PC-3 (cell line): ENCODE data around the gene CIAO3. TPM values are rescaled to one million over a fixed set of nuclear protein-coding genes. Genes with fewer than 3 reads are reported as not detected.

Experiments
- ATAC-seq: fragments of 200-7000 bp; cut with Tn5 transposase; 2 replicates; pipeline ENCODE4 v1.9.1; 2020; ENCODE audit warnings: mild to moderate bottlenecking, moderate library complexity
- BruUV-seq: library from RNA; stranded (reverse); fragments of 400-500 nt; replicated peaks from 2 replicates; lab custom pipeline; 2021; lab: Mats Ljungman, UMichigan
- CTCF ChIA-PET: fragments of 300-600 bp; sonication (Branson Sonifier 250); formaldehyde crosslinking; loops from one replicate; lab custom pipeline; 2022; ENCODE audit warnings: antibody characterized with exemption; lab: Charles Lee
- POLR2A ChIA-PET: fragments of 300-600 bp; sonication (Branson Sonifier 250); formaldehyde crosslinking; loops from one replicate; lab custom pipeline; 2022; ENCODE audit warnings: antibody characterized with exemption; ENCODE audit not compliant: unreplicated experiment; lab: Charles Lee
- DNase-seq: peaks from one replicate; pipeline ENCODE4 v3.0.0-alpha.2; 2015
- H2AFZ ChIP-seq: fragments of 300-600 bp; sonication (generic); 2 replicates; pipeline ENCODE4 v1.6.0; 2016; ENCODE audit warnings: antibody characterized with exemption, low read length
- H3F3A ChIP-seq: fragments of 300-600 bp; sonication (generic); one replicate; pipeline ENCODE4 v1.6.0; 2017; ENCODE audit warnings: antibody characterized with exemption, low read length, control low read depth, mild to moderate bottlenecking; ENCODE audit not compliant: unreplicated experiment
- H3K27ac ChIP-seq: fragments of 300-600 bp; sonication (generic); 2 replicates; pipeline ENCODE4 v1.5.1; 2016; ENCODE audit warnings: mild to moderate bottlenecking, low read length
- H3K27me3 ChIP-seq: fragments of 300-600 bp; sonication (generic); 2 replicates; pipeline ENCODE4 v1.6.1; 2016; ENCODE audit warnings: low read length, mixed read lengths
- H3K36me3 ChIP-seq: fragments of 300-600 bp; sonication (generic); 2 replicates; pipeline ENCODE4 v1.6.1; 2016; ENCODE audit warnings: low read depth, mixed run types, low read length, mixed read lengths
- H3K4me1 ChIP-seq: fragments of 300-600 bp; sonication (generic); 2 replicates; pipeline ENCODE4 v1.5.1; 2016; ENCODE audit warnings: low read length; ENCODE audit not compliant: insufficient read depth
- H3K4me2 ChIP-seq: fragments of 300-600 bp; sonication (generic); 2 replicates; pipeline ENCODE4 v1.6.0; 2016; ENCODE audit warnings: low read length
- H3K4me3 ChIP-seq: fragments of 300-600 bp; sonication (generic); 2 replicates; pipeline ENCODE4 v1.5.1; 2016; ENCODE audit warnings: mild to moderate bottlenecking, low read length, mixed read lengths
- H3K79me2 ChIP-seq: fragments of 300-600 bp; sonication (generic); 2 replicates; pipeline ENCODE4 v1.6.1; 2017; ENCODE audit warnings: low read length, mixed read lengths
- H3K9ac ChIP-seq: fragments of 300-600 bp; sonication (generic); 2 replicates; pipeline ENCODE4 v1.6.0; 2016; ENCODE audit warnings: mild to moderate bottlenecking, low read length
- H3K9me2 ChIP-seq: fragments of 300-600 bp; sonication (generic); replicated peaks from 2 replicates; pipeline ENCODE4 v1.6.1; 2016; ENCODE audit warnings: mixed run types, low read length, mixed read lengths
- H3K9me3 ChIP-seq: fragments of 300-600 bp; sonication (generic); 2 replicates; pipeline ENCODE4 v1.6.1; 2016; ENCODE audit warnings: low read length, mixed read lengths
- H4K20me1 ChIP-seq: fragments of 300-600 bp; sonication (generic); 2 replicates; pipeline ENCODE4 v1.6.1; 2016; ENCODE audit warnings: low read length, mixed read lengths
- EZH2 ChIP-seq: fragments of 300-600 bp; sonication (generic); IDR thresholded peaks from one replicate; pipeline ENCODE4 v1.6.1; 2017; ENCODE audit warnings: antibody characterized with exemption, mild to moderate bottlenecking, low read length; ENCODE audit not compliant: unreplicated experiment
- EZH2phosphoT487 ChIP-seq: fragments of 300-600 bp; sonication (generic); IDR thresholded peaks from 2 replicates; pipeline ENCODE4 v1.6.1; 2018; ENCODE audit warnings: mild to moderate bottlenecking, antibody characterized with exemption, low read length, borderline replicate concordance
- intact Hi-C: fragments of 100-400 bp; cut with micrococcal nuclease; formaldehyde crosslinking; loops from 2 replicates; pipeline ENCODE4 v1.9.0; 2023
- total RNA-seq: library from RNA; depleted of rRNA; stranded (reverse); fragments of >200 nt; gene quantifications from 2 replicates; pipeline ENCODE4 v1.2.3, GENCODE V29; 2014
- TF ChIP-seq, protein P1 (sequence below): fragments of 300-600 bp; sonication (generic); conservative IDR thresholded peaks from 2 replicates; pipeline ENCODE4 v1.5.1; 2017; ENCODE audit warnings: antibody characterized with exemption, low read depth, mild to moderate bottlenecking, low read length

CIAO3 gene
- total RNA-seq, 1 experiment from 2014 or later = 46.1 TPM

DNA sequence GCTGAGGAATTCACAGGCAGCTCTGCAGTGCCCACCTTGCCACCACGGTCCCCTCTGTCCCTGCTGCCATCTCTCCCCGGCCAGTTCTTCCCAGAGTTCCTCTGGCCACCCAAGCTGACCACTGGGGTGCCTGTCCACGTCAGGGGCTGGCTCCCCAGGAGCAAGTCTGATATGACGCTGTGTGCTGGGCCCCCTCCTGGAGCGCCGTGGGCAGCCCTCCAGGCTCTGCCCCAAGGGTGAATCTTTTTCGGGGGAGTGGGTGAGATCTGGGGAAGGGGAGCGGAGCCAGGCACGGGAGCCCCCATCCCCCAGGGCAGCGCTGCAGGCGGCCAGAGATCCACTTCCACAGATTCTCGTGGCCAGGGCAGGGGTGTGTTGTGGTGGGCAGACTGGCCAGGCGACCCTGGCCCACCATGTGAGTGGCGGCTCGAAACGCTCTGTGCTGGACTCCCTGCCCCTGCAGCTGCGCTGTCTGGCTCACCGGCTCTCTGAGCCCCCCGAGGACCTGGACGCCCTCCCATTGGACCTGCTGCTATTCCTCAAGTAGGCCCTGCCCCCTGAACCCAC, 23.5 kb upstream of the CIAO3 start:
- no TSS peak for BruUV-seq
- Histone ChIP-seq H3K27ac (no peak overlapping the region), H3K4me3 (no peak overlapping the region), H3K9me2 (no peaks in the 10 kb centered on the region), H3K9ac (no peak overlapping the region), H3K27me3 (no peaks in the 10 kb centered on the region), H3K36me3 (no peaks in the 10 kb centered on the region), H3K4me2 (no peak overlapping the region), H2AFZ (no peak overlapping the region), H3F3A (no peaks in the 10 kb centered on the region), H4K20me1 (no peaks in the 10 kb centered on the region), H3K9me3 (no peaks in the 10 kb centered on the region), H3K79me2 (no peaks in the 10 kb centered on the region), H3K4me1 (peaks cover 13% of the 10 kb centered on the region)
- no peak for DNase-seq
- POLR2A ChIA-PET = no interaction called here
- no peak for TF ChIP-seq EZH2phosphoT487
- TF ChIP-seq, protein P1, sequence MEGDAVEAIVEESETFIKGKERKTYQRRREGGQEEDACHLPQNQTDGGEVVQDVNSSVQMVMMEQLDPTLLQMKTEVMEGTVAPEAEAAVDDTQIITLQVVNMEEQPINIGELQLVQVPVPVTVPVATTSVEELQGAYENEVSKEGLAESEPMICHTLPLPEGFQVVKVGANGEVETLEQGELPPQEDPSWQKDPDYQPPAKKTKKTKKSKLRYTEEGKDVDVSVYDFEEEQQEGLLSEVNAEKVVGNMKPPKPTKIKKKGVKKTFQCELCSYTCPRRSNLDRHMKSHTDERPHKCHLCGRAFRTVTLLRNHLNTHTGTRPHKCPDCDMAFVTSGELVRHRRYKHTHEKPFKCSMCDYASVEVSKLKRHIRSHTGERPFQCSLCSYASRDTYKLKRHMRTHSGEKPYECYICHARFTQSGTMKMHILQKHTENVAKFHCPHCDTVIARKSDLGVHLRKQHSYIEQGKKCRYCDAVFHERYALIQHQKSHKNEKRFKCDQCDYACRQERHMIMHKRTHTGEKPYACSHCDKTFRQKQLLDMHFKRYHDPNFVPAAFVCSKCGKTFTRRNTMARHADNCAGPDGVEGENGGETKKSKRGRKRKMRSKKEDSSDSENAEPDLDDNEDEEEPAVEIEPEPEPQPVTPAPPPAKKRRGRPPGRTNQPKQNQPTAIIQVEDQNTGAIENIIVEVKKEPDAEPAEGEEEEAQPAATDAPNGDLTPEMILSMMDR = no peak
- no peak for TF ChIP-seq EZH2
- ATAC-seq = no peak
- CTCF ChIA-PET = no interaction called here
- intact Hi-C loops = no loop called here

DNA sequence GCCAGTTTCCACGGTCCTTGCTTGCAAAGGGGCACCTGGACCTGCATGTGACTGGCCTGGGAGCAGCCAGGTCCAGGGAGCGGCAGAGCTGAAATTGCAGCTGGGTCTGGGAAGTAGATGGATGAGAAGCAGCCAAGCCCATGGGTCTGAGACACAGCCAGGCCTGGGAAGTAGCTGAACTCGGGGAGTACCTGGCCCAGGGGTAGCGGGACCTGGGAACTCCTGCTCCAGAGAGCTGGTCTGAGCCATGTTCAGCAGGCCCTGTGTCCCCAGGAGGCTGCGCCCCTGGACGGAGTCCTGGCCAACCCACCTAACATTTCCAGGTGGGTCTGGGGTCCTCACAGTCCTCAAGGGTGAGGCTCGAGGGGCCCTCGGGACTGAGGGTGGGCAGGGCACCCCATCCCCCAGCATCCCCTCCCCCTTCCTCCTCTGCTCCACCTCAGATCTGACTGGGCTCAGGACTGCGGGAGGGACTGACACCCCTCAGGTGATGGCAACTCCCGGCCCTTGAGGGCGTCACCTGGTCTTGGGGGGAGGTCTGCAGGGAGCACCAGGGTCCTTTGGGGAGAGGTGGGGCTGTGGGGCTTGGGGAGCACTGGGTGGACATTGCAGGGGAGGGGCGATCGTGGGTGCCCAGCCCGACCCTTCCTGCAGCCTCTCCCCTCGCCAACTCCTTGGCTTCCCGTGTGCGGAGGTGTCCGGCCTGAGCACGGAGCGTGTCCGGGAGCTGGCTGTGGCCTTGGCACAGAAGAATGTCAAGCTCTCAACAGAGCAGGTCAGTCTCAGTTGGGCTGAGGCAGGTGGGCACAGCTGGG, 22.8 kb upstream of the CIAO3 start:
- no peak overlapping the region for H2AFZ ChIP-seq
- no peak overlapping the region for H3K4me3 ChIP-seq
- H3K9me3 ChIP-seq = no peaks in the 10 kb centered on the region
- DNase-seq (no peak), ATAC-seq (peak; percentile 14; the same call in 1 of the 2 replicates)
- no peaks in the 10 kb centered on the region for H3K9me2 ChIP-seq
- no TSS peak for BruUV-seq
- H3K27me3 ChIP-seq = no peaks in the 10 kb centered on the region
- TF ChIP-seq EZH2phosphoT487 (no peak), EZH2 (no peak)
- TF ChIP-seq, protein P1 = no peak
- H4K20me1 ChIP-seq = no peaks in the 10 kb centered on the region
- no peak overlapping the region for H3K27ac ChIP-seq
- H3K36me3 ChIP-seq = no peaks in the 10 kb centered on the region
- H3K79me2 ChIP-seq = no peaks in the 10 kb centered on the region
- H3K4me1 ChIP-seq = peaks cover 13% of the 10 kb centered on the region
- intact Hi-C loops = no loop called here
- ChIA-PET CTCF (no interaction called here), POLR2A (no interaction called here)
- H3K9ac ChIP-seq = no peak overlapping the region
- no peak overlapping the region for H3K4me2 ChIP-seq
- no peaks in the 10 kb centered on the region for H3F3A ChIP-seq
